IMR-90 (cell line): ENCODE measurements around the gene PTPN5. TPM values are rescaled to one million over a fixed set of nuclear protein-coding genes. Genes with fewer than 3 reads are reported as not detected.

ENCODE experiments used
- ATAC-seq: fragments of 200-7000 bp; cut with Tn5 transposase; 2 replicates; pipeline ENCODE4 v1.9.1; 2020; ENCODE audit warnings: low read depth, mild to moderate bottlenecking, moderate library complexity
- BruUV-seq: library from RNA; stranded (reverse); fragments of 400-500 nt; replicated peaks from 2 replicates; lab custom pipeline; 2021; lab: Mats Ljungman, UMichigan
- CTCF ChIA-PET: fragments of 300-600 bp; formaldehyde crosslinking; extraction: SDS; loops from one replicate; lab custom pipeline; 2021; ENCODE audit warnings: antibody characterized with exemption; lab: Yijun Ruan, JAX
- POLR2A ChIA-PET: fragments of 300-600 bp; sonication (Branson Sonifier 250); formaldehyde crosslinking; loops from one replicate; lab custom pipeline; 2022; ENCODE audit warnings: antibody characterized with exemption; ENCODE audit not compliant: unreplicated experiment; lab: Charles Lee
- DNase-seq: peaks from one replicate; pipeline ENCODE4 v3.0.0; 2013
- H2AFZ ChIP-seq: replicated peaks from 2 replicates; pipeline ENCODE3; 2013; ENCODE audit warnings: low read length, mild to moderate bottlenecking; ENCODE audit not compliant: poor library complexity
- H2AK5ac ChIP-seq: 2 replicates; pipeline ENCODE4 v1.6.1; 2013; ENCODE audit warnings: low read depth, low read length, inconsistent platforms
- H2AK9ac ChIP-seq: replicated peaks from 2 replicates; pipeline ENCODE3; 2013; ENCODE audit warnings: mild to moderate bottlenecking, low read depth, low read length, moderate library complexity; ENCODE audit not compliant: poor library complexity
- H2BK120ac ChIP-seq: 2 replicates; pipeline ENCODE4 v1.6.1; 2013; ENCODE audit warnings: low read depth, low read length, inconsistent platforms
- H2BK15ac ChIP-seq: 3 replicates; pipeline ENCODE4 v1.6.1; 2013; ENCODE audit warnings: low read depth, low read length, inconsistent platforms
- H2BK20ac ChIP-seq: 2 replicates; pipeline ENCODE4 v1.6.1; 2013; ENCODE audit warnings: low read depth, mild to moderate bottlenecking, inconsistent platforms, low read length, moderate library complexity
- H2BK5ac ChIP-seq: 2 replicates; pipeline ENCODE4 v1.6.1; 2013; ENCODE audit warnings: mild to moderate bottlenecking, low read depth, low read length, inconsistent platforms; ENCODE audit not compliant: poor library complexity, severe bottlenecking
- H3K14ac ChIP-seq: replicated peaks from 2 replicates; pipeline ENCODE4 v1.6.1; 2013; ENCODE audit warnings: low read depth, low read length, inconsistent platforms
- H3K18ac ChIP-seq: 2 replicates; pipeline ENCODE4 v1.6.1; 2013; ENCODE audit warnings: low read depth, low read length, control low read depth
- H3K23ac ChIP-seq: 2 replicates; pipeline ENCODE4 v1.6.1; 2013; ENCODE audit warnings: low read depth, low read length, inconsistent platforms
- H3K27ac ChIP-seq: 2 replicates; pipeline ENCODE4 v1.5.1; 2013; ENCODE audit warnings: mild to moderate bottlenecking, control low read depth, low read length; ENCODE audit not compliant: insufficient read depth
- H3K27me3 ChIP-seq: 2 replicates; pipeline ENCODE4 v1.6.1; 2013; ENCODE audit warnings: low read length; ENCODE audit not compliant: control insufficient read depth, insufficient read depth
- H3K36me3 ChIP-seq: 2 replicates; pipeline ENCODE4 v1.6.1; 2013; ENCODE audit warnings: low read length, mixed read lengths; ENCODE audit not compliant: control insufficient read depth, insufficient read depth
- H3K4ac ChIP-seq: 2 replicates; pipeline ENCODE4 v1.6.1; 2013; ENCODE audit warnings: low read depth, low read length, inconsistent platforms
- H3K4me1 ChIP-seq: 2 replicates; pipeline ENCODE4 v1.6.1; 2013; ENCODE audit warnings: low read length, mixed read lengths; ENCODE audit not compliant: control insufficient read depth, insufficient read depth
- H3K4me2 ChIP-seq: 2 replicates; pipeline ENCODE4 v1.6.1; 2013; ENCODE audit warnings: low read depth, mild to moderate bottlenecking, control low read depth, low read length, moderate library complexity
- H3K4me3 ChIP-seq: 2 replicates; pipeline ENCODE4 v1.5.1; 2013; ENCODE audit warnings: low read depth, mild to moderate bottlenecking, control low read depth, low read length, moderate library complexity; ENCODE audit not compliant: insufficient read depth
- H3K56ac ChIP-seq: 2 replicates; pipeline ENCODE4 v1.6.1; 2013; ENCODE audit warnings: low read length, inconsistent platforms; ENCODE audit not compliant: insufficient read depth; ENCODE audit errors: extremely low read depth
- H3K79me1 ChIP-seq, 2 experiments: 2 replicates each; pipeline ENCODE4 v1.6.1; 2013; ENCODE audit warnings: low read length in 2 of 2, inconsistent platforms in 1 of 2, low read depth in 1 of 2
- H3K9ac ChIP-seq: 2 replicates; pipeline ENCODE4 v1.6.1; 2013; ENCODE audit warnings: low read depth, low read length, control low read depth
- H3K9me1 ChIP-seq: 2 replicates; pipeline ENCODE4 v1.6.1; 2013; ENCODE audit warnings: low read length, inconsistent platforms; ENCODE audit not compliant: insufficient read depth
- H3K9me3 ChIP-seq: 2 replicates; pipeline ENCODE4 v1.6.1; 2013; ENCODE audit warnings: low read length; ENCODE audit not compliant: control insufficient read depth, insufficient read depth
- H4K20me1 ChIP-seq: 2 replicates; pipeline ENCODE4 v1.6.1; 2013; ENCODE audit warnings: low read length, inconsistent platforms; ENCODE audit not compliant: insufficient read depth
- H4K5ac ChIP-seq: 2 replicates; pipeline ENCODE4 v1.6.1; 2013; ENCODE audit warnings: mild to moderate bottlenecking, low read depth, low read length, control low read depth
- H4K8ac ChIP-seq, 2 experiments: 2 replicates each; pipeline ENCODE4 v1.6.1; 2013; ENCODE audit warnings: low read depth in 2 of 2, low read length in 2 of 2, control low read depth in 1 of 2, inconsistent platforms in 1 of 2
- H4K91ac ChIP-seq: 2 replicates; pipeline ENCODE4 v1.6.1; 2013; ENCODE audit warnings: low read depth, low read length, inconsistent platforms; ENCODE audit not compliant: insufficient read depth
- MAFK ChIP-seq: IDR thresholded peaks from 2 replicates; pipeline ENCODE4 v1.6.1; 2012; ENCODE audit warnings: low read depth, low read length, improper control_type of control experiment
- MXI1 ChIP-seq: IDR thresholded peaks from 2 replicates; pipeline ENCODE4 v1.6.1; 2012; ENCODE audit warnings: low read depth, mild to moderate bottlenecking, low read length, moderate library complexity, borderline replicate concordance
- USF2 ChIP-seq: fragments of 150-350 bp; IDR thresholded peaks from 2 replicates; pipeline ENCODE4 v1.6.1; 2017; ENCODE audit warnings: mild to moderate bottlenecking, antibody characterized with exemption, low read length, low read depth
- WGBS, 2 experiments: methylation state at CpG; one replicate each; pipeline versions ENCODE4 v1.1.5 to v1.1.7; 2013; ENCODE audit warnings: missing lambda C conversion rate in 2 of 2; ENCODE audit not compliant: insufficient read length in 1 of 2; ENCODE audit errors: extremely low coverage in 2 of 2; 5-methylcytosine and 5-hydroxymethylcytosine counted together
- dilution Hi-C: fragments of 300-500 bp; cut with HindIII; formaldehyde crosslinking; loops from one replicate; pipeline ENCODE4 v1.14.3; 2018; ENCODE audit warnings: low sequenced_read_pairs; ENCODE audit not compliant: unreplicated experiment
- in situ Hi-C: fragments of 300-500 bp; cut with MboI; formaldehyde crosslinking; loops from 3 replicates; pipeline ENCODE4 v1.14.3; 2019; ENCODE audit warnings: low sequenced_read_pairs, inconsistent platforms, mixed read lengths
- intact Hi-C: fragments of 100-400 bp; cut with micrococcal nuclease; formaldehyde crosslinking; loops from 2 replicates; pipeline ENCODE4 v1.10.0; 2022
- polyA plus RNA-seq, 3 experiments: library from polyadenylated mRNA; depleted of rRNA; stranded (reverse); fragments of >200 nt; gene quantifications; 2 replicates each; pipeline ENCODE4 v1.2.3, GENCODE V29; 2012; ENCODE audit warnings: low replicate concordance in 1 of 3
- total RNA-seq: library from RNA; depleted of rRNA; stranded (reverse); fragments of >200 nt; gene quantifications from 2 replicates; pipeline ENCODE4 v1.2.3, GENCODE V29; 2012

The PTPN5 gene
- total and polyA plus RNA-seq, 2 of the 4 experiments (the other 2 are of a cell fraction), result not detected

DNA sequence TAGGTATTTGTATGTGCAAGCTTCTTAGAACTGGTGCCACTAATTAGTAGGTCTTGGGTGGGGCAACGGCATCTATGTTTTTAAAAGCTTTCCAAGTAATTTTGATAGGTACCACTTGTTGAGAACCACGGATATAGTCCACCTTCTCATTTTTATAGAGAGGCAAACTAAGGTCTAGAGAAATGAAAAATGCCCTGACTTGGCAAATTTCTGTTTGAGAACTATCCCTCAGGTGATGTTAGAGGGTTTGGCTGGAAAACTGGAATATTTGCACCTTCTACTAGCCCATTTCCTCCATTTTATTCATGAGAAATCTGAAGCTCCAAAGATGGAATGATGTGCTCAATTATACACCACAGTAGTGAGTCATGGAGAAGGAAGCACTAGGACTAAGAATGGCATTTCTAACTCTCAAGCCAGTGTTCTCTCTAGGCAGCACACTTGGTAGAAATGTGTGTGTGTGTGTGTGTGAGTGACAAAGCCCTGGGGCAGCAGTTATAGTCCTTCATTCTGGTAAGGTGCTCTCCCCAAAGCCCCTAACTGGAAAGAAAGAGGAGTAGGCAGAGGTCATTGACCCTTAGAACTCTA is 94.9 kb downstream of the PTPN5 start:
- intact Hi-C loops, result no loop called here
- in situ Hi-C loops, result no loop called here
- POLR2A ChIA-PET, result interaction anchor here (0.7 kb wide), 1 partner anchor 23 kb away, joined by 3 read pairs; no protein-coding TSS in a partner anchor

More for the DNA sequence above, 94.9 kb downstream of the PTPN5 start:
- TF ChIP-seq MXI1 (no peak), MAFK (peak; percentile 43; the same call in 1 of the 2 replicates), USF2 (no peak)
- Histone ChIP-seq H3K14ac (no peak overlapping the region), H4K5ac (no peak overlapping the region), H4K20me1 (no peaks in the 10 kb centered on the region), H4K91ac (no peak overlapping the region), H3K23ac (no peak overlapping the region), H2BK20ac (no peak overlapping the region), H4K8ac (no peak overlapping the region), H2AK5ac (no peak overlapping the region), H3K27ac (no peak overlapping the region), H3K4me1 (peaks cover 3% of the 10 kb centered on the region), H2BK5ac (no peak overlapping the region), H2BK15ac (no peak overlapping the region), H3K56ac (no peak overlapping the region), H3K4me3 (no peak overlapping the region), H3K36me3 (no peaks in the 10 kb centered on the region), H3K4me2 (no peak overlapping the region), H3K4ac (no peak overlapping the region), H3K9me1 (peaks cover 3% of the 10 kb centered on the region; the same call in 1 of the 2 replicates), H3K9me3 (no peaks in the 10 kb centered on the region), H3K79me1 (no peaks in the 10 kb centered on the region), H3K27me3 (peaks cover 4% of the 10 kb centered on the region; the same call in 1 of the 2 replicates), H3K18ac (no peak overlapping the region), H2AFZ (peak overlapping the region; percentile 56), H2AK9ac (peak overlapping the region; percentile 79), H3K9ac (no peak overlapping the region), H2BK120ac (no peak overlapping the region)
- CTCF ChIA-PET, result no interaction called here
- peak; percentile 34 for ATAC-seq
- DNase-seq, result peak; percentile 57
- dilution Hi-C loops, result no loop called here
- WGBS, 2 experiments, result no CpG with 5 or more reads among the region's 2 CpGs
- BruUV-seq, result no TSS peak
